HG03439 (cell line): ENCODE data around the gene ACTL10.
"Not testable (repeated sequence)": the region's sequence is repeated elsewhere in the genome, so short reads cannot be mapped to it uniquely, and the experiment has no call there.

Experiments used
- ATAC-seq: cut with Tn5 transposase; IDR thresholded peaks from one replicate; pipeline ENCODE4 v1.9.1; 2021; ENCODE audit warnings: mild to moderate bottlenecking, moderate library complexity; ENCODE audit not compliant: unreplicated experiment

The ACTL10 gene

GRCh38 chr20:33666293-33667244, at the start of gene ACTL10:
Gene ACTL10, plus strand, starts transcription at chr20:33666943. Its CDS starts 555 bp downstream, at chr20:33667498.
- peak; percentile 68 for ATAC-seq

GRCh38 chr20:33621717-33622400, 44.9 kb upstream of the ACTL10 start:
- no peak for ATAC-seq

- ATAC-seq, result no peak
Observed at GRCh38 chr20:33622705-33623365, 43.9 kb upstream of the ACTL10 start.

- no peak for ATAC-seq
Observed at GRCh38 chr20:33624399-33624798, 42.3 kb upstream of the ACTL10 start.

- no peak for ATAC-seq
Observed at GRCh38 chr20:33626190-33626589, 40.6 kb upstream of the ACTL10 start.

GRCh38 chr20:33627577-33628216, 39.0 kb upstream of the ACTL10 start:
- no peak for ATAC-seq

- no peak for ATAC-seq
Observed at GRCh38 chr20:33629533-33629932, 37.2 kb upstream of the ACTL10 start.

- ATAC-seq, result no peak
Observed at GRCh38 chr20:33629979-33630378, 36.8 kb upstream of the ACTL10 start.

- no peak for ATAC-seq
Observed at GRCh38 chr20:33630507-33630906, 36.2 kb upstream of the ACTL10 start.

- not testable (repeated sequence) for ATAC-seq
Observed at GRCh38 chr20:33631910-33632309, 34.8 kb upstream of the ACTL10 start.

- no peak for ATAC-seq
Observed at GRCh38 chr20:33635341-33635740, 31.4 kb upstream of the ACTL10 start.

GRCh38 chr20:33636776-33637175, 30.0 kb upstream of the ACTL10 start:
- ATAC-seq, result no peak

- ATAC-seq, result no peak
Observed at GRCh38 chr20:33640287-33640686, 26.5 kb upstream of the ACTL10 start.

- ATAC-seq, result no peak
Observed at GRCh38 chr20:33644313-33645071, 22.3 kb upstream of the ACTL10 start.

- no peak for ATAC-seq
Observed at GRCh38 chr20:33645072-33645358, 21.7 kb upstream of the ACTL10 start.

GRCh38 chr20:33645396-33645795, 21.3 kb upstream of the ACTL10 start:
- ATAC-seq, result no peak

GRCh38 chr20:33646191-33646590, 20.6 kb upstream of the ACTL10 start:
- ATAC-seq, result no peak

GRCh38 chr20:33646959-33647602, 19.7 kb upstream of the ACTL10 start:
- ATAC-seq, result not testable (repeated sequence)

GRCh38 chr20:33647603-33648395, 18.9 kb upstream of the ACTL10 start:
- peak; percentile 56 for ATAC-seq
